IMR-90 (cell line): ENCODE results near the gene LIN9. TPM values are rescaled to one million over a fixed set of nuclear protein-coding genes. Genes with fewer than 3 reads are reported as not detected.

Experiments
- ATAC-seq: fragments of 200-7000 bp; cut with Tn5 transposase; 2 replicates; pipeline ENCODE4 v1.9.1; 2020; ENCODE audit warnings: low read depth, mild to moderate bottlenecking, moderate library complexity
- BruUV-seq: library from RNA; stranded (reverse); fragments of 400-500 nt; replicated peaks from 2 replicates; lab custom pipeline; 2021; lab: Mats Ljungman, UMichigan
- CTCF ChIA-PET: fragments of 300-600 bp; formaldehyde crosslinking; extraction: SDS; loops from one replicate; lab custom pipeline; 2021; ENCODE audit warnings: antibody characterized with exemption; lab: Yijun Ruan, JAX
- POLR2A ChIA-PET: fragments of 300-600 bp; sonication (Branson Sonifier 250); formaldehyde crosslinking; loops from one replicate; lab custom pipeline; 2022; ENCODE audit warnings: antibody characterized with exemption; ENCODE audit not compliant: unreplicated experiment; lab: Charles Lee
- DNase-seq: peaks from one replicate; pipeline ENCODE4 v3.0.0; 2013
- H2AFZ ChIP-seq: replicated peaks from 2 replicates; pipeline ENCODE3; 2013; ENCODE audit warnings: low read length, mild to moderate bottlenecking; ENCODE audit not compliant: poor library complexity
- H2AK5ac ChIP-seq: 2 replicates; pipeline ENCODE4 v1.6.1; 2013; ENCODE audit warnings: low read depth, low read length, inconsistent platforms
- H2AK9ac ChIP-seq: replicated peaks from 2 replicates; pipeline ENCODE3; 2013; ENCODE audit warnings: mild to moderate bottlenecking, low read depth, low read length, moderate library complexity; ENCODE audit not compliant: poor library complexity
- H2BK120ac ChIP-seq: 2 replicates; pipeline ENCODE4 v1.6.1; 2013; ENCODE audit warnings: low read depth, low read length, inconsistent platforms
- H2BK15ac ChIP-seq: 3 replicates; pipeline ENCODE4 v1.6.1; 2013; ENCODE audit warnings: low read depth, low read length, inconsistent platforms
- H2BK20ac ChIP-seq: 2 replicates; pipeline ENCODE4 v1.6.1; 2013; ENCODE audit warnings: low read depth, mild to moderate bottlenecking, inconsistent platforms, low read length, moderate library complexity
- H2BK5ac ChIP-seq: 2 replicates; pipeline ENCODE4 v1.6.1; 2013; ENCODE audit warnings: mild to moderate bottlenecking, low read depth, low read length, inconsistent platforms; ENCODE audit not compliant: poor library complexity, severe bottlenecking
- H3K14ac ChIP-seq: replicated peaks from 2 replicates; pipeline ENCODE4 v1.6.1; 2013; ENCODE audit warnings: low read depth, low read length, inconsistent platforms
- H3K18ac ChIP-seq: 2 replicates; pipeline ENCODE4 v1.6.1; 2013; ENCODE audit warnings: low read depth, low read length, control low read depth
- H3K23ac ChIP-seq: 2 replicates; pipeline ENCODE4 v1.6.1; 2013; ENCODE audit warnings: low read depth, low read length, inconsistent platforms
- H3K27ac ChIP-seq: 2 replicates; pipeline ENCODE4 v1.5.1; 2013; ENCODE audit warnings: mild to moderate bottlenecking, control low read depth, low read length; ENCODE audit not compliant: insufficient read depth
- H3K27me3 ChIP-seq: 2 replicates; pipeline ENCODE4 v1.6.1; 2013; ENCODE audit warnings: low read length; ENCODE audit not compliant: control insufficient read depth, insufficient read depth
- H3K36me3 ChIP-seq: 2 replicates; pipeline ENCODE4 v1.6.1; 2013; ENCODE audit warnings: low read length, mixed read lengths; ENCODE audit not compliant: control insufficient read depth, insufficient read depth
- H3K4ac ChIP-seq: 2 replicates; pipeline ENCODE4 v1.6.1; 2013; ENCODE audit warnings: low read depth, low read length, inconsistent platforms
- H3K4me1 ChIP-seq: 2 replicates; pipeline ENCODE4 v1.6.1; 2013; ENCODE audit warnings: low read length, mixed read lengths; ENCODE audit not compliant: control insufficient read depth, insufficient read depth
- H3K4me2 ChIP-seq: 2 replicates; pipeline ENCODE4 v1.6.1; 2013; ENCODE audit warnings: low read depth, mild to moderate bottlenecking, control low read depth, low read length, moderate library complexity
- H3K4me3 ChIP-seq: 2 replicates; pipeline ENCODE4 v1.5.1; 2013; ENCODE audit warnings: low read depth, mild to moderate bottlenecking, control low read depth, low read length, moderate library complexity; ENCODE audit not compliant: insufficient read depth
- H3K56ac ChIP-seq: 2 replicates; pipeline ENCODE4 v1.6.1; 2013; ENCODE audit warnings: low read length, inconsistent platforms; ENCODE audit not compliant: insufficient read depth; ENCODE audit errors: extremely low read depth
- H3K79me1 ChIP-seq, 2 experiments: 2 replicates each; pipeline ENCODE4 v1.6.1; 2013; ENCODE audit warnings: low read length in 2 of 2, inconsistent platforms in 1 of 2, low read depth in 1 of 2
- H3K9ac ChIP-seq: 2 replicates; pipeline ENCODE4 v1.6.1; 2013; ENCODE audit warnings: low read depth, low read length, control low read depth
- H3K9me1 ChIP-seq: 2 replicates; pipeline ENCODE4 v1.6.1; 2013; ENCODE audit warnings: low read length, inconsistent platforms; ENCODE audit not compliant: insufficient read depth
- H3K9me3 ChIP-seq: 2 replicates; pipeline ENCODE4 v1.6.1; 2013; ENCODE audit warnings: low read length; ENCODE audit not compliant: control insufficient read depth, insufficient read depth
- H4K20me1 ChIP-seq: 2 replicates; pipeline ENCODE4 v1.6.1; 2013; ENCODE audit warnings: low read length, inconsistent platforms; ENCODE audit not compliant: insufficient read depth
- H4K5ac ChIP-seq: 2 replicates; pipeline ENCODE4 v1.6.1; 2013; ENCODE audit warnings: mild to moderate bottlenecking, low read depth, low read length, control low read depth
- H4K8ac ChIP-seq, 2 experiments: 2 replicates each; pipeline ENCODE4 v1.6.1; 2013; ENCODE audit warnings: low read depth in 2 of 2, low read length in 2 of 2, control low read depth in 1 of 2, inconsistent platforms in 1 of 2
- H4K91ac ChIP-seq: 2 replicates; pipeline ENCODE4 v1.6.1; 2013; ENCODE audit warnings: low read depth, low read length, inconsistent platforms; ENCODE audit not compliant: insufficient read depth
- BHLHE40 ChIP-seq: fragments of 150-350 bp; IDR thresholded peaks from 2 replicates; pipeline ENCODE4 v1.6.1; 2016; ENCODE audit warnings: mild to moderate bottlenecking, low read depth, low read length
- CEBPB ChIP-seq: IDR thresholded peaks from 2 replicates; pipeline ENCODE4 v1.6.1; 2012; ENCODE audit warnings: low read depth, low read length, improper control_type of control experiment
- CHD1 ChIP-seq: IDR thresholded peaks from 2 replicates; pipeline ENCODE4 v1.6.1; 2012; ENCODE audit warnings: low read depth, low read length, improper control_type of control experiment
- FOS ChIP-seq: fragments of 150-350 bp; IDR thresholded peaks from 2 replicates; pipeline ENCODE4 v1.6.1; 2016; ENCODE audit warnings: low read depth, low read length
- MAFK ChIP-seq: IDR thresholded peaks from 2 replicates; pipeline ENCODE4 v1.6.1; 2012; ENCODE audit warnings: low read depth, low read length, improper control_type of control experiment
- MAZ ChIP-seq: IDR thresholded peaks from 2 replicates; pipeline ENCODE4 v1.6.1; 2012; ENCODE audit warnings: low read depth, mild to moderate bottlenecking, low read length, improper control_type of control experiment, moderate library complexity, borderline replicate concordance
- MXI1 ChIP-seq: IDR thresholded peaks from 2 replicates; pipeline ENCODE4 v1.6.1; 2012; ENCODE audit warnings: low read depth, mild to moderate bottlenecking, low read length, moderate library complexity, borderline replicate concordance
- NFE2L2 ChIP-seq: fragments of 150-350 bp; IDR thresholded peaks from 2 replicates; pipeline ENCODE4 v1.6.1; 2016; ENCODE audit warnings: low read depth, mild to moderate bottlenecking, low read length
- POLR2A ChIP-seq: IDR thresholded peaks from 2 replicates; pipeline ENCODE4 v1.6.1; 2012; ENCODE audit warnings: mild to moderate bottlenecking, low read depth, low read length
- RAD21 ChIP-seq: IDR thresholded peaks from 2 replicates; pipeline ENCODE4 v1.6.1; 2012; ENCODE audit warnings: low read length, improper control_type of control experiment
- RCOR1 ChIP-seq: IDR thresholded peaks from 2 replicates; pipeline ENCODE4 v1.6.1; 2012; ENCODE audit warnings: mild to moderate bottlenecking, low read length, improper control_type of control experiment; ENCODE audit not compliant: insufficient replicate concordance
- RFX5 ChIP-seq: IDR thresholded peaks from 2 replicates; pipeline ENCODE4 v1.8.0; 2012; ENCODE audit warnings: low read depth, mild to moderate bottlenecking, low read length, moderate library complexity
- SMC3 ChIP-seq: fragments of 150-350 bp; IDR thresholded peaks from 2 replicates; pipeline ENCODE4 v1.6.1; 2016; ENCODE audit warnings: low read depth, mild to moderate bottlenecking, antibody characterized with exemption, low read length, moderate library complexity
- WGBS, 2 experiments: methylation state at CpG; one replicate each; pipeline versions ENCODE4 v1.1.5 to v1.1.7; 2013; ENCODE audit warnings: missing lambda C conversion rate in 2 of 2; ENCODE audit not compliant: insufficient read length in 1 of 2; ENCODE audit errors: extremely low coverage in 2 of 2; 5-methylcytosine and 5-hydroxymethylcytosine counted together
- dilution Hi-C: fragments of 300-500 bp; cut with HindIII; formaldehyde crosslinking; loops from one replicate; pipeline ENCODE4 v1.14.3; 2018; ENCODE audit warnings: low sequenced_read_pairs; ENCODE audit not compliant: unreplicated experiment
- in situ Hi-C: fragments of 300-500 bp; cut with MboI; formaldehyde crosslinking; loops from 3 replicates; pipeline ENCODE4 v1.14.3; 2019; ENCODE audit warnings: low sequenced_read_pairs, inconsistent platforms, mixed read lengths
- intact Hi-C: fragments of 100-400 bp; cut with micrococcal nuclease; formaldehyde crosslinking; loops from 2 replicates; pipeline ENCODE4 v1.10.0; 2022
- polyA plus RNA-seq, 3 experiments: library from polyadenylated mRNA; depleted of rRNA; stranded (reverse); fragments of >200 nt; gene quantifications; 2 replicates each; pipeline ENCODE4 v1.2.3, GENCODE V29; 2012; ENCODE audit warnings: low replicate concordance in 1 of 3
- total RNA-seq: library from RNA; depleted of rRNA; stranded (reverse); fragments of >200 nt; gene quantifications from 2 replicates; pipeline ENCODE4 v1.2.3, GENCODE V29; 2012
- TF ChIP-seq, protein P1 (sequence below): fragments of 150-350 bp; IDR thresholded peaks from 2 replicates; pipeline ENCODE4 v1.6.1; 2017; ENCODE audit warnings: mild to moderate bottlenecking, antibody characterized with exemption, low read length, low read depth
- TF ChIP-seq, protein P2 (sequence below): fragments of 150-350 bp; IDR thresholded peaks from 2 replicates; pipeline ENCODE4 v1.6.1; 2016; ENCODE audit warnings: low read depth, mild to moderate bottlenecking, low read length, moderate library complexity, borderline replicate concordance
- TF ChIP-seq, protein P3 (sequence below): conservative IDR thresholded peaks from 2 replicates; pipeline ENCODE4 v1.5.1; 2012; ENCODE audit warnings: mild to moderate bottlenecking, low read depth, low read length, improper control_type of control experiment

Gene LIN9
- total and polyA plus RNA-seq, 2 of the 4 experiments (the other 2 are of a cell fraction), result 2.3 to 3.9 TPM

DNA sequence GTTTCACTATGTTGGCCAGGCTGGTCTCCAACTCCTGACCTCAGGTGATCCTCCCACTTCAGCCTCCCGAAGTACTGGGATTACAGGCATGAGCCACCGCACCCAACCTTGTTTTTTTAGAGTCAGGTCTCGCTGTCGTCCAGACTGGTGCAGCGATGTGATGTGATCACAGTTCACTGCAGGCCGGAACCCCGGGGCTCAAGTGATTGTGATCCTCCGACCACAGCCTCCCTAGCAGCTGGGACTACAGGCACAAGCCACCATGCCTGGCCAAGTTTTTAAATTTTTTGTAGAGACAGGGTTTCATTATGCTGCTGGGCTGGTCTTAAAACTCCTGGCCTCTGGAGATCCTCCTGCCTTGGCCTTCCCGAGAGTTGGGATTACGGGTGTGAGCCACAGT, 46.1 kb upstream of the LIN9 start:
- Histone ChIP-seq H3K27me3 (no peaks in the 10 kb centered on the region), H3K14ac (no peak overlapping the region), H2BK5ac (no peak overlapping the region), H4K8ac (no peak overlapping the region), H3K56ac (no peak overlapping the region), H3K9me1 (peaks cover 9% of the 10 kb centered on the region), H4K20me1 (no peaks in the 10 kb centered on the region), H3K18ac (no peak overlapping the region), H3K4me2 (no peak overlapping the region), H4K91ac (no peak overlapping the region), H2AK5ac (no peak overlapping the region), H3K9ac (no peak overlapping the region), H3K9me3 (no peaks in the 10 kb centered on the region), H3K27ac (no peak overlapping the region), H2BK15ac (no peak overlapping the region), H2AK9ac (no peak overlapping the region), H3K23ac (no peak overlapping the region), H2BK120ac (no peak overlapping the region), H3K4me1 (no peaks in the 10 kb centered on the region; the same call in 1 of the 2 replicates), H3K36me3 (peaks cover 3% of the 10 kb centered on the region), H2BK20ac (no peak overlapping the region), H2AFZ (no peak overlapping the region), H3K4ac (no peak overlapping the region), H4K5ac (no peak overlapping the region), H3K79me1 (no peaks in the 10 kb centered on the region), H3K4me3 (no peak overlapping the region)
- in situ Hi-C loops (no loop called here), dilution Hi-C loops (no loop called here), intact Hi-C loops (no loop called here)
- WGBS, 2 experiments, result 96% methylated on average over 6 of the region's 10 CpGs; no CpG with 5 or more reads in 1 of the 2 experiments
- DNase-seq (no peak), ATAC-seq (no peak)
- CTCF ChIA-PET, result interaction anchor here (1.3 kb wide), 1 partner anchor 9 kb away, joined by 3 read pairs; no protein-coding TSS in a partner anchor
- BruUV-seq, result no TSS peak
- POLR2A ChIA-PET, result no interaction called here
- TF ChIP-seq CHD1 (no peak), BHLHE40 (no peak), NFE2L2 (no peak), MAFK (no peak), MAZ (no peak), RFX5 (no peak), SMC3 (no peak), RCOR1 (no peak), RAD21 (no peak), FOS (no peak), MXI1 (no peak), POLR2A (no peak), CEBPB (no peak)
- TF ChIP-seq, protein P1, sequence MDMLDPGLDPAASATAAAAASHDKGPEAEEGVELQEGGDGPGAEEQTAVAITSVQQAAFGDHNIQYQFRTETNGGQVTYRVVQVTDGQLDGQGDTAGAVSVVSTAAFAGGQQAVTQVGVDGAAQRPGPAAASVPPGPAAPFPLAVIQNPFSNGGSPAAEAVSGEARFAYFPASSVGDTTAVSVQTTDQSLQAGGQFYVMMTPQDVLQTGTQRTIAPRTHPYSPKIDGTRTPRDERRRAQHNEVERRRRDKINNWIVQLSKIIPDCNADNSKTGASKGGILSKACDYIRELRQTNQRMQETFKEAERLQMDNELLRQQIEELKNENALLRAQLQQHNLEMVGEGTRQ, result no peak
- TF ChIP-seq, protein P2, sequence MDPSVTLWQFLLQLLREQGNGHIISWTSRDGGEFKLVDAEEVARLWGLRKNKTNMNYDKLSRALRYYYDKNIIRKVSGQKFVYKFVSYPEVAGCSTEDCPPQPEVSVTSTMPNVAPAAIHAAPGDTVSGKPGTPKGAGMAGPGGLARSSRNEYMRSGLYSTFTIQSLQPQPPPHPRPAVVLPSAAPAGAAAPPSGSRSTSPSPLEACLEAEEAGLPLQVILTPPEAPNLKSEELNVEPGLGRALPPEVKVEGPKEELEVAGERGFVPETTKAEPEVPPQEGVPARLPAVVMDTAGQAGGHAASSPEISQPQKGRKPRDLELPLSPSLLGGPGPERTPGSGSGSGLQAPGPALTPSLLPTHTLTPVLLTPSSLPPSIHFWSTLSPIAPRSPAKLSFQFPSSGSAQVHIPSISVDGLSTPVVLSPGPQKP, result no peak
- TF ChIP-seq, protein P3, sequence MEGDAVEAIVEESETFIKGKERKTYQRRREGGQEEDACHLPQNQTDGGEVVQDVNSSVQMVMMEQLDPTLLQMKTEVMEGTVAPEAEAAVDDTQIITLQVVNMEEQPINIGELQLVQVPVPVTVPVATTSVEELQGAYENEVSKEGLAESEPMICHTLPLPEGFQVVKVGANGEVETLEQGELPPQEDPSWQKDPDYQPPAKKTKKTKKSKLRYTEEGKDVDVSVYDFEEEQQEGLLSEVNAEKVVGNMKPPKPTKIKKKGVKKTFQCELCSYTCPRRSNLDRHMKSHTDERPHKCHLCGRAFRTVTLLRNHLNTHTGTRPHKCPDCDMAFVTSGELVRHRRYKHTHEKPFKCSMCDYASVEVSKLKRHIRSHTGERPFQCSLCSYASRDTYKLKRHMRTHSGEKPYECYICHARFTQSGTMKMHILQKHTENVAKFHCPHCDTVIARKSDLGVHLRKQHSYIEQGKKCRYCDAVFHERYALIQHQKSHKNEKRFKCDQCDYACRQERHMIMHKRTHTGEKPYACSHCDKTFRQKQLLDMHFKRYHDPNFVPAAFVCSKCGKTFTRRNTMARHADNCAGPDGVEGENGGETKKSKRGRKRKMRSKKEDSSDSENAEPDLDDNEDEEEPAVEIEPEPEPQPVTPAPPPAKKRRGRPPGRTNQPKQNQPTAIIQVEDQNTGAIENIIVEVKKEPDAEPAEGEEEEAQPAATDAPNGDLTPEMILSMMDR, result no peak
